H1 (cell line): ENCODE data around the gene KRTAP4-5. TPM values are rescaled to one million over a fixed set of nuclear protein-coding genes. Genes with fewer than 3 reads are reported as not detected.

Experiments
- CTCF ChIA-PET: fragments of 300-600 bp; sonication (Branson Sonifier 250); formaldehyde crosslinking; loops from one replicate; lab custom pipeline; 2021; ENCODE audit not compliant: partially characterized antibody; lab: Charles Lee
- POLR2A ChIA-PET: fragments of 300-600 bp; sonication (Branson Sonifier 250); formaldehyde crosslinking; loops from one replicate; lab custom pipeline; 2021; ENCODE audit warnings: inconsistent platforms; ENCODE audit not compliant: partially characterized antibody; lab: Charles Lee
- DNase-seq, 2 experiments: peaks; one replicate each; pipeline versions ENCODE4 v3.0.0 to v3.0.0-alpha.2; 2010 to 2022; ENCODE audit warnings: low spot score in 2 of 2, low read depth in 1 of 2, mixed read lengths in 1 of 2
- FAIRE-seq: peaks from 2 replicates; lab custom pipeline; 2011; peaks lifted over from hg19 to GRCh38; lab: Jason Lieb, UNC
- H2AFZ ChIP-seq: 2 replicates; pipeline ENCODE4 v1.8.1; 2012; ENCODE audit warnings: low read length, inconsistent platforms
- H2AK5ac ChIP-seq: 2 replicates; pipeline ENCODE4 v1.6.1; 2013; ENCODE audit warnings: low read depth, low read length
- H2BK120ac ChIP-seq: replicated peaks from 2 replicates; pipeline ENCODE3; 2013; ENCODE audit warnings: low read depth, low read length, inconsistent platforms
- H2BK12ac ChIP-seq: 2 replicates; pipeline ENCODE4 v1.6.1; 2013; ENCODE audit warnings: low read depth, low read length
- H2BK15ac ChIP-seq: 2 replicates; pipeline ENCODE4 v1.6.1; 2013; ENCODE audit warnings: low read length
- H2BK20ac ChIP-seq: 2 replicates; pipeline ENCODE4 v1.6.1; 2013; ENCODE audit warnings: low read length
- H2BK5ac ChIP-seq: 2 replicates; pipeline ENCODE4 v1.6.1; 2013; ENCODE audit warnings: low read depth, low read length
- H3K14ac ChIP-seq: 2 replicates; pipeline ENCODE4 v1.6.1; 2013; ENCODE audit warnings: inconsistent platforms; ENCODE audit not compliant: insufficient read length
- H3K18ac ChIP-seq: 2 replicates; pipeline ENCODE4 v1.6.1; 2013; ENCODE audit warnings: low read length; ENCODE audit errors: extremely low read depth
- H3K23ac ChIP-seq: 2 replicates; pipeline ENCODE4 v1.6.1; 2013; ENCODE audit warnings: inconsistent platforms; ENCODE audit not compliant: insufficient read length
- H3K23me2 ChIP-seq: 2 replicates; pipeline ENCODE4 v1.6.1; 2013; ENCODE audit warnings: low read depth, low read length
- H3K27ac ChIP-seq: 2 replicates; pipeline ENCODE4 v1.6.1; 2011; ENCODE audit warnings: low read depth, low read length, inconsistent platforms
- H3K27me3 ChIP-seq, 4 experiments: replicated peaks in 1 of 4; 1 replicate in 1 of 4; 2 replicates in 3 of 4; pipeline versions ENCODE4 v1.6.1 to v1.8.1; 2011 to 2013; ENCODE audit warnings: low read length in 3 of 4, mild to moderate bottlenecking in 3 of 4, inconsistent platforms in 2 of 4, mixed read lengths in 2 of 4, moderate library complexity in 1 of 4; ENCODE audit not compliant: control insufficient read depth in 3 of 4, insufficient read depth in 3 of 4; ENCODE audit errors: extremely low read depth in 1 of 4
- H3K36me3 ChIP-seq, 4 experiments: 2 replicates each; pipeline versions ENCODE4 v1.6.1 to v1.8.1; 2011 to 2013; ENCODE audit warnings: mild to moderate bottlenecking in 4 of 4, low read length in 3 of 4, moderate library complexity in 2 of 4, control low read depth in 1 of 4, inconsistent platforms in 1 of 4; ENCODE audit not compliant: insufficient read depth in 4 of 4, control insufficient read depth in 2 of 4
- H3K4ac ChIP-seq: replicated peaks from 2 replicates; pipeline ENCODE3; 2013; ENCODE audit warnings: low read length, low read depth, mixed read lengths, inconsistent platforms; ENCODE audit not compliant: insufficient read length
- H3K4me1 ChIP-seq, 4 experiments: replicated peaks in 1 of 4; 1 replicate in 1 of 4; 2 replicates in 3 of 4; pipeline versions ENCODE4 v1.6.1 to v1.8.1; 2011 to 2013; ENCODE audit warnings: low read length in 3 of 4, inconsistent platforms in 2 of 4, mixed read lengths in 1 of 4; ENCODE audit not compliant: insufficient read depth in 4 of 4, control insufficient read depth in 3 of 4
- H3K4me2 ChIP-seq, 2 experiments: 2 replicates each; pipeline versions ENCODE4 v1.6.1 to v1.8.1; 2011 to 2013; ENCODE audit warnings: low read depth in 2 of 2, low read length in 2 of 2, control low read depth in 1 of 2, inconsistent platforms in 1 of 2, mild to moderate bottlenecking in 1 of 2; ENCODE audit not compliant: insufficient read depth in 1 of 2
- H3K4me3 ChIP-seq, 4 experiments: fragments of 200-600, 300-600 bp in 1 of 4; sonication (generic), shearing (Covaris generic), sonication (Bioruptor Twin) in 1 of 4; 2 replicates each; pipeline versions ENCODE4 v1.5.1 to v1.8.1; 2011 to 2016; ENCODE audit warnings: low read length in 4 of 4, low read depth in 3 of 4, control low read depth in 2 of 4, inconsistent platforms in 2 of 4, mild to moderate bottlenecking in 2 of 4, mixed read lengths in 1 of 4, moderate library complexity in 1 of 4; ENCODE audit not compliant: insufficient read depth in 2 of 4; ENCODE audit errors: extremely low read depth in 1 of 4
- H3K56ac ChIP-seq: replicated peaks from 2 replicates; pipeline ENCODE3; 2013; ENCODE audit warnings: low read depth, mild to moderate bottlenecking, mixed read lengths, low read length, inconsistent platforms; ENCODE audit not compliant: insufficient read length
- H3K79me1 ChIP-seq: 2 replicates; pipeline ENCODE4 v1.6.1; 2013; ENCODE audit warnings: low read depth, low read length, control low read depth
- H3K79me2 ChIP-seq, 2 experiments: 2 replicates each; pipeline versions ENCODE4 v1.6.1 to v1.8.1; 2012 to 2013; ENCODE audit warnings: low read length in 2 of 2, mild to moderate bottlenecking in 2 of 2, inconsistent platforms in 1 of 2; ENCODE audit not compliant: insufficient read depth in 2 of 2, control insufficient read depth in 1 of 2
- H3K9ac ChIP-seq, 4 experiments: replicated peaks in 1 of 4; 1 replicate in 1 of 4; 2 replicates in 3 of 4; pipeline versions ENCODE4 v1.6.1 to v1.8.1; 2011 to 2013; ENCODE audit warnings: low read depth in 3 of 4, low read length in 3 of 4, control low read depth in 2 of 4, mild to moderate bottlenecking in 2 of 4, moderate library complexity in 2 of 4, inconsistent platforms in 1 of 4; ENCODE audit errors: extremely low read depth in 1 of 4
- H3K9me3 ChIP-seq, 2 experiments: 2 replicates each; pipeline versions ENCODE4 v1.6.1 to v1.8.1; 2012 to 2013; ENCODE audit warnings: mild to moderate bottlenecking in 2 of 2, moderate library complexity in 2 of 2, control low read depth in 1 of 2, inconsistent platforms in 1 of 2, low read depth in 1 of 2, low read length in 1 of 2, mixed read lengths in 1 of 2; ENCODE audit not compliant: insufficient read depth in 2 of 2
- H4K20me1 ChIP-seq, 2 experiments: replicated peaks in 1 of 2; 2 replicates each; pipeline versions ENCODE3 to v1.8.1; 2011 to 2013; ENCODE audit warnings: inconsistent platforms in 2 of 2, low read length in 2 of 2, mild to moderate bottlenecking in 1 of 2; ENCODE audit not compliant: insufficient read depth in 2 of 2, control insufficient read depth in 1 of 2
- H4K5ac ChIP-seq: 2 replicates; pipeline ENCODE4 v1.6.1; 2013; ENCODE audit warnings: low read length, low read depth, mixed read lengths, inconsistent platforms; ENCODE audit not compliant: insufficient read length
- H4K8ac ChIP-seq: 2 replicates; pipeline ENCODE4 v1.8.0; 2013; ENCODE audit warnings: mild to moderate bottlenecking, moderate library complexity, low read length, inconsistent platforms; ENCODE audit not compliant: insufficient read depth; ENCODE audit errors: extremely low read depth
- H4K91ac ChIP-seq: replicated peaks from 2 replicates; pipeline ENCODE3; 2013; ENCODE audit warnings: low read length, mixed read lengths, inconsistent platforms; ENCODE audit not compliant: insufficient read length
- BACH1 ChIP-seq: IDR thresholded peaks from 2 replicates; pipeline ENCODE4 v1.6.1; 2012; ENCODE audit warnings: low read length, improper control_type of control experiment
- CTBP2 ChIP-seq: IDR thresholded peaks from 2 replicates; pipeline ENCODE4 v1.7.0; 2011; ENCODE audit warnings: borderline replicate concordance, mild to moderate bottlenecking, moderate library complexity, mixed read lengths, low read length; ENCODE audit not compliant: insufficient read depth, insufficient read length
- EZH2 ChIP-seq: fragments of 200-600 bp; sonication (generic); IDR thresholded peaks from 2 replicates; pipeline ENCODE4 v1.7.1; 2012; ENCODE audit warnings: low read depth, mild to moderate bottlenecking, moderate library complexity, low read length, inconsistent platforms; ENCODE audit not compliant: severe bottlenecking
- HDAC6 ChIP-seq: IDR thresholded peaks from one replicate; pipeline ENCODE4 v1.7.1; 2012; ENCODE audit warnings: low read depth, mild to moderate bottlenecking, inconsistent platforms, low read length, moderate library complexity
- KDM1A ChIP-seq: fragments of 200-600, 300-600 bp; sonication (generic); IDR thresholded peaks from 2 replicates; pipeline ENCODE4 v1.7.1; 2016; ENCODE audit warnings: mild to moderate bottlenecking, low read length, borderline replicate concordance
- MAFK ChIP-seq: IDR thresholded peaks from 2 replicates; pipeline ENCODE4 v1.6.1; 2012; ENCODE audit warnings: low read depth, mild to moderate bottlenecking, improper control_type of control experiment, low read length
- SAP30 ChIP-seq: fragments of 300-600 bp; sonication (generic); IDR thresholded peaks from 2 replicates; pipeline ENCODE4 v1.7.1; 2012; ENCODE audit warnings: low read length, moderate library complexity, mild to moderate bottlenecking, inconsistent platforms; ENCODE audit not compliant: insufficient read depth, insufficient replicate concordance
- SIRT6 ChIP-seq: IDR thresholded peaks from one replicate; pipeline ENCODE4 v1.7.1; 2012; ENCODE audit warnings: low read length, inconsistent platforms
- ZNF274 ChIP-seq: IDR thresholded peaks from 2 replicates; pipeline ENCODE4 v1.7.0; 2012; ENCODE audit warnings: low read length, borderline replicate concordance; ENCODE audit errors: extremely low read depth
- WGBS, 2 experiments: shearing (Covaris generic) in 1 of 2; methylation state at CpG; one replicate each; pipeline versions ENCODE4 v1.1.6 to v1.1.7; 2013 to 2015; ENCODE audit warnings: low lambda C conversion rate in 2 of 2, mixed read lengths in 2 of 2, inconsistent platforms in 1 of 2, low coverage in 1 of 2, missing lambda C conversion rate in 1 of 2; ENCODE audit not compliant: insufficient replicate concordance in 2 of 2, insufficient coverage in 1 of 2, insufficient read length in 1 of 2; ENCODE audit errors: extremely low coverage in 1 of 2, missing lambda C conversion rate in 1 of 2; 5-methylcytosine and 5-hydroxymethylcytosine counted together
- polyA plus RNA-seq, 7 experiments: library from polyadenylated mRNA; depleted of rRNA in 3 of 7; stranded (reverse) in 5 of 7; unstranded in 2 of 7; fragments of >200 nt in 5 of 7; fragments of 200-250 nt in 2 of 7; gene quantifications; 1 replicate in 5 of 7; 2 replicates in 1 of 7; 4 replicates in 1 of 7; pipeline versions ENCODE4 v1.2.1 to v1.2.3, GENCODE V29; 2011 to 2013; ENCODE audit warnings: missing spikeins in 2 of 7, mixed read lengths in 2 of 7
- total RNA-seq: library from RNA; stranded (reverse); fragmentation: NEBNext Ultra II Directional; extraction: Animal tissue kit (Norgen Biotek cat#: 25700); gene quantifications from 2 replicates; pipeline ENCODE4 v1.2.1, GENCODE V29; 2021
- TF ChIP-seq, protein P1 (sequence below): IDR thresholded peaks from 2 replicates; pipeline ENCODE4 v1.6.1; 2011; ENCODE audit warnings: low read depth, mild to moderate bottlenecking, low read length; ENCODE audit not compliant: insufficient read depth

The KRTAP4-5 gene
- total and polyA plus RNA-seq, 2 of the 8 experiments (the other 6 are each of a cell fraction or from before 2014, with no cell fraction given): not detected

DNA sequence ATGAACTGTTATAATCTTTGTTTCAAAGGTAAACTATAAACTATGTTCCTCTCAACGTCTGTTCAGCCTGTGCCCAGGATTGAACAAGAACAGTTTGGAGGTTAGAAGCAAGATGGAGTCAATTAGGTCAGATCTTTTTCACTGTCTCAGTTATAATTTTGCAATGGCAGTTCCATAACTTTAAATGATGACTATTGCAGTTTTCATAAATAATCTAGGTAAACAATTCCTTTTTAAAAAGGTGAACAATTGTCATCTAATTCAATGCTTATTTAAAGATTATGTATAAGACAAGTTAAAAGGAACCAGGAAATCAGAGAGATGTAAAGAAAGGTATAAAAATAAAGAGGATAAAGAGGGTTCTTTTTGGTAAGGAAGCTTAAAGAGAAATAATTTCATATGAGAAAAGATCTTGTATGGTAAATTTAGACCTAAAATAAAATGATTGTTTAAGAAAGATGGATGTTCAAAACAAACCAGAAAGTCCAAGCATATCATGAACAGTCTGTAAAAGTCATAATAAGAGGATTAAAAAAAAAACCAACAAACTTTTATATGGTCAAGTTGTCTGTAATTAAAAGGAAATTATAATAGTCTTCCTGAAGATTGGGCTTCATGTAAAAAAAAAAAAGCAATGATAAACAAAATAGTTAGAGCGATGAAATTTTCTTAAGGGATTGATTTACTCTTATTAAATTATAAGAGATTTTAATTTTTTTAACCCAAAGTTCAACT is 38.3 kb downstream of the KRTAP4-5 start:
- POLR2A ChIA-PET: no interaction called here
- H4K91ac ChIP-seq: no peak overlapping the region

More for the DNA sequence above, 38.3 kb downstream of the KRTAP4-5 start:
- Histone ChIP-seq H4K20me1 (no peaks in the 10 kb centered on the region), H3K27ac (no peak overlapping the region), H3K14ac (no peak overlapping the region), H3K18ac (no peak overlapping the region), H2AK5ac (no peak overlapping the region), H3K4ac (no peak overlapping the region), H3K56ac (no peak overlapping the region), H4K8ac (no peak overlapping the region), H3K27me3 (no peaks in the 10 kb centered on the region), H3K23ac (no peak overlapping the region), H3K79me1 (no peaks in the 10 kb centered on the region), H2BK12ac (no peak overlapping the region), H2BK20ac (no peak overlapping the region), H3K36me3 (no peaks in the 10 kb centered on the region; a peak in 3 of 8 replicates), H3K23me2 (no peaks in the 10 kb centered on the region), H3K9me3 (peaks cover 15 to 32% of the 10 kb centered on the region in 2 experiments), H3K4me2 (no peak overlapping the region), H2AFZ (no peak overlapping the region), H3K4me1 (peaks cover 0 to 10% (median 4%) of the 10 kb centered on the region in 4 experiments; a peak in 4 of 7 replicates), H4K5ac (no peak overlapping the region), H2BK15ac (no peak overlapping the region), H2BK5ac (no peak overlapping the region), H3K9ac (no peak overlapping the region), H2BK120ac (no peak overlapping the region), H3K4me3 (no peak overlapping the region), H3K79me2 (no peaks in the 10 kb centered on the region)
- WGBS, 2 experiments: 92% methylated on average over 2 of the region's 2 CpGs; no CpG with 5 or more reads in 1 of the 2 experiments
- no peak for TF ChIP-seq BACH1
- no peak for TF ChIP-seq SAP30
- TF ChIP-seq HDAC6: no peak
- TF ChIP-seq CTBP2: no peak
- no peak for TF ChIP-seq KDM1A
- TF ChIP-seq EZH2: no peak
- TF ChIP-seq MAFK: no peak
- TF ChIP-seq, protein P1, sequence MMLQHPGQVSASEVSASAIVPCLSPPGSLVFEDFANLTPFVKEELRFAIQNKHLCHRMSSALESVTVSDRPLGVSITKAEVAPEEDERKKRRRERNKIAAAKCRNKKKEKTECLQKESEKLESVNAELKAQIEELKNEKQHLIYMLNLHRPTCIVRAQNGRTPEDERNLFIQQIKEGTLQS: no peak
- no peak for TF ChIP-seq SIRT6
- no peak for TF ChIP-seq ZNF274
- no peak for DNase-seq
- CTCF ChIA-PET: no interaction called here
- FAIRE-seq: no peak
